Ovary (tissue), 3 donors: Measurements from ENCODE around the gene MARCHF3.

Experiments used
- CTCF ChIP-seq, 3 donors: fragments of 450-650 bp in 2 of 3; fragments of 200-600 bp in 1 of 3; IDR thresholded peaks; one replicate each; pipeline versions ENCODE4 v1.5.1 to v1.8.0; 2016 to 2022; ENCODE audit warnings: antibody characterized with exemption in 3 of 3, mild to moderate bottlenecking in 1 of 3
- EP300 ChIP-seq: sonication (generic); formaldehyde crosslinking; IDR thresholded peaks from one replicate; pipeline ENCODE4 v1.6.1; 2017; ENCODE audit warnings: antibody characterized with exemption
- POLR2A ChIP-seq: fragments of 450-650 bp; IDR thresholded peaks from one replicate; pipeline ENCODE4 v1.6.1; 2017; ENCODE audit warnings: antibody characterized with exemption, mild to moderate bottlenecking, moderate library complexity
- donor health status: DM: no; HTN: no; CAD: no.

DNA sequence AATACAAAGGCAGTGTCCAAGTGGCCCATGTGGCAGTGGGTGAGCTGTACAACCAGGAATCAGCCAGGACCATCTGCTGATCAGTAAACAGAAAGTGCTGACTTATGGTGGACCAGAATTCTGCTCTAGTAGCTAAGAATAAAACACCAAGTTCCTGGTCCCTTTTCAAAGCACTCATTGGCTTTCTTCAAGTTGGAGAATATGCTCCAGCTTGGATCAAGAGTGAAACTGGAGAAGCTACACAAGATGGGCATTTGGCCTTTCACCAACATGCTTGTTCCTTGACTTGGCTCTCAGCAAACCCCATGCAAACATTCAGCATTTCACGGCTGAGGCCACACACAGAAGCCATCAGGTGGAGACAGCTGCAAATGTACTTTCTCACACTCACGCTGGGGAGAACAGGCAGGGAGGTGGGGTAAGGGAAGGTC is 32.1 kb downstream of the MARCHF3 start:
- TF ChIP-seq CTCF (IDR thresholded peaks at IDR 0.05) (no peak), EP300 (no peak), POLR2A (no peak)
